ENCODE data around the gene OSCAR.

The OSCAR gene

GRCh38 chr19:54081032-54081431, 19.6 kb downstream of the OSCAR start, which contains the start of gene TARM1:
Gene TARM1 (minus strand): TSS chr19:54081365. CDS start chr19:54081340, 25 bp downstream.
- no peak for DNase-seq

DNA sequence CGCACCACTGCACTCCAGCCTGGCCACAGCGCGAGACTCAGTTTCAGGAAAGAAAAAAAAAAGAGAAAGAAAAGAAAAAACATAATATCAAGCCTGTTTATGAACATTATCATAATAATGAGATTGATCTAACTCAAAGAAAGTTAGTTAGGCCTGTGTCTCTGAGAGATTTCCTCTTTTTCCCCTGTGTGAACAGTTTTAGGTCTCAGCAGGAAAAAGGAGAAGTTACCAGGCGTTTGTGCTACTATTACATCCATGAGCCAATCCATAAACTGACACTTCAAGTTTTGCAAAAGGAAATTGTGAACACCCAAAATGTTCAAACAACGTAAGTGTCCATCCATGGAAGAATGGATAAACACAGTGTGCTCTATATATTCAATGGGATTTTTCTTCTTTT, 23.3 kb downstream of the OSCAR start:
- DNase-seq: no peak

DNA sequence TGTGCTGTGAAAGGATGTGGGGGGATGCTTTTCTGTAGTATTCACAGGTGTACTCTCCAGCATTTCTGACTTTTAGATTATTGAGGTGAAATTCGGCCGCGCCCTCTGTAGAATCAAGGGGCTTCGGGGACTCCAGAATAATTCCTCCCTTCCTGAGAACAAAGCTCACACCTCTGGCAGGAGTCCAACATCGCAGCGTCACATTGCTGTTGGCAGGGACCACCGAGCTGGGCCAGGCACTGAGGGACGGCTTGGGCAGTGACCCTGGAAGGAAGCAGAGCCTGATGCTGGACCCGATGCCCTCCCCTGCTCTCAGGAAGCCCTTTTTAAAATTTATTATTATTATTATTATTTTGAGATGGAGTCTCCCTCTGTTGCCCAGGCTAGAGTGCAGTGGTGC, 25.8 kb downstream of the OSCAR start:
- no peak for DNase-seq

DNA sequence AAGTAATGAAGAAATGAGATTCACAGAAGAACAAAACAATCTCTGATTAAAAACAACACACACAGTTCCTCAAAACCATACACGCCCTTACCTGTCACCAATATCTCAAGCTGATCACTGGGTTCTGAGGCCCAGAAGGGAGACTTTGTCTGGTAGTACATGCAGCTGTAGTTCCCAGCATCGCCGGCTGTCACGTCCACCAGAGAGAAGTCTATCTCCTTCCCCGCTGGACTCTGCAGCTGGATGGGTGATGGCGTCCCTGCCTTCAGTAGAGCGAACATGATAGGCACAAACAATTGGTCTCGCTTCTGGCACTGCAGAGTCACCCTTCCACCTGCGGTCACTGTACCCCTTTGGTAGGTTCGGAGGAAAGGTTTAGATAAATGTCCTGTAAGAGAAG, 26.8 kb downstream of the OSCAR start:
- no peak for DNase-seq

GRCh38 chr19:54069470-54069869, 31.1 kb downstream of the OSCAR start:
- DNase-seq: no peak

DNA sequence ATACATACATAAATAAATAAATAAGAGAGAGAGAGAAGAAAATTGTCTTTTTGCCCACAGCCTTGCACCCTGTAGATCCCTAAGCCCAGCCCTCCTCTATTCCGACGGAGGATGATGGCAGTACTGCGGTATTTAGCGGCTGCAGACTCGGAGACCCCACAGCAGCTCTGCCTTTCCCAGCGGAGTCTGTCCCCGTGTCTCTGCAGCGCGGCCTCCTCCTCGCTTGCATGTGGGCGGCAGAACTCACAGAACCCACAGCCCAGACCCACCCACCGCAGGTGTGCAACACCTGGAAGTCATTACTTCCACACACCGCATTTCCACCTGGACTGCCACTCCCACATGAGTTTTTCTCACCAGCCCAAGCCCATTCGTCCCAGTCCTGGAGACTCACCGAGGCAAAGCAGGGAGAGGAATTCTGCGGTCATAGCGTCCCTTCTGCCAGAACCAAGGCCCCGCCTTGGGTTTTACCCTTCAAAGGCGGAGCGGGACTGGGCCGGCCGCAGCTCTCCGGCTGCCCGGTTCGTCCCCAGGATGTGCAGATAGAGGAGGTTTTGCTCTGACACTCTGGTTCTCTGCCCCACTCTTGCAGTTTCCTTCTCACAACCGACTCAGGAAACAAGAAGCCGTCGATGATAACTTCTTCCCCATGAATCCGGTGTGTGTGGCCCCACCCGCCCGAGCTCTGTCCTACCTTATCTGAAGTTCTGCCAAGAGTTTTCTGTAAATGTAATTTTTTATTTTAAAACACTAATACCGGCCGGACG, 37.1 kb downstream of the OSCAR start, which contains the start of gene VSTM1:
TSS of gene VSTM1 (minus strand) at position 548 of the 767 bp plus-strand sequence. CDS start at position 428, 120 bp downstream.
- DNase-seq: no peak

GRCh38 chr19:54062643-54063042, 38.0 kb downstream of the OSCAR start:
- no peak for DNase-seq

GRCh38 chr19:54047616-54048015, 53.0 kb downstream of the OSCAR start:
- DNase-seq: no peak

DNA sequence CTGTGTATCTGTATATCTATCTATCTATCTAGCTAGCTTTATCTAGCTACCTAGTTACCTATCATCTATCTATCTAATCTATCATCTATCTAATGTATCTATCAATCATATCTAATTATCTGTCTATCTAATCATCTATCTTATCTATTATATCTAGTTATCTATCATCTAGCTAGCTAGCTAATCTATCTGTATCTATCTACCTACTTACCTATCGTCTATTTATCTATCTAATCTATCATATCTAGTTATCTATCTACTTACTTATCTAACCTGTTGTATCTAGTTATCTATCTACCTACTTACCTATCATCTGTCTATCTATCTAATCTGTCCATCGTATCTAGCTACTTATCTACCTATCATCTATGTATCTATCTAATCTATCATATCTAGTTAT, 54.8 kb downstream of the OSCAR start:
- no peak for DNase-seq

All from hippocampal formation (tissue), 2 donors.